Stomach smooth muscle (tissue), 2 donors: ENCODE measurements around the gene LRRC8C.

Experiments used
- H3K27ac ChIP-seq: one replicate; pipeline ENCODE4 v1.7.0; 2013; ENCODE audit warnings: mild to moderate bottlenecking, low read length, inconsistent platforms
- H3K27me3 ChIP-seq, 2 donors: one replicate each; pipeline ENCODE4 v1.7.0; 2013; ENCODE audit warnings: low read length in 2 of 2; ENCODE audit not compliant: insufficient read depth in 2 of 2, control insufficient read depth in 1 of 2
- H3K36me3 ChIP-seq, 2 donors: one replicate each; pipeline ENCODE4 v1.7.0; 2013; ENCODE audit warnings: low read length in 2 of 2; ENCODE audit not compliant: control insufficient read depth in 2 of 2, insufficient read depth in 2 of 2
- H3K4me1 ChIP-seq: one replicate; pipeline ENCODE4 v1.7.0; 2013; ENCODE audit warnings: low read length; ENCODE audit not compliant: control insufficient read depth, insufficient read depth
- H3K4me3 ChIP-seq, 2 donors: one replicate each; pipeline ENCODE4 v1.7.0; 2013; ENCODE audit warnings: low read length in 2 of 2
- H3K9ac ChIP-seq, 2 donors: one replicate each; pipeline ENCODE4 v1.7.0; 2013; ENCODE audit warnings: low read length in 2 of 2, mild to moderate bottlenecking in 1 of 2
- H3K9me3 ChIP-seq, 2 donors: one replicate each; pipeline ENCODE4 v1.7.0; 2013; ENCODE audit warnings: low read length in 2 of 2; ENCODE audit not compliant: control insufficient read depth in 2 of 2
- donor health status: healthy.
- donor health status: Pancreatic carcinoma.

LRRC8C gene

DNA sequence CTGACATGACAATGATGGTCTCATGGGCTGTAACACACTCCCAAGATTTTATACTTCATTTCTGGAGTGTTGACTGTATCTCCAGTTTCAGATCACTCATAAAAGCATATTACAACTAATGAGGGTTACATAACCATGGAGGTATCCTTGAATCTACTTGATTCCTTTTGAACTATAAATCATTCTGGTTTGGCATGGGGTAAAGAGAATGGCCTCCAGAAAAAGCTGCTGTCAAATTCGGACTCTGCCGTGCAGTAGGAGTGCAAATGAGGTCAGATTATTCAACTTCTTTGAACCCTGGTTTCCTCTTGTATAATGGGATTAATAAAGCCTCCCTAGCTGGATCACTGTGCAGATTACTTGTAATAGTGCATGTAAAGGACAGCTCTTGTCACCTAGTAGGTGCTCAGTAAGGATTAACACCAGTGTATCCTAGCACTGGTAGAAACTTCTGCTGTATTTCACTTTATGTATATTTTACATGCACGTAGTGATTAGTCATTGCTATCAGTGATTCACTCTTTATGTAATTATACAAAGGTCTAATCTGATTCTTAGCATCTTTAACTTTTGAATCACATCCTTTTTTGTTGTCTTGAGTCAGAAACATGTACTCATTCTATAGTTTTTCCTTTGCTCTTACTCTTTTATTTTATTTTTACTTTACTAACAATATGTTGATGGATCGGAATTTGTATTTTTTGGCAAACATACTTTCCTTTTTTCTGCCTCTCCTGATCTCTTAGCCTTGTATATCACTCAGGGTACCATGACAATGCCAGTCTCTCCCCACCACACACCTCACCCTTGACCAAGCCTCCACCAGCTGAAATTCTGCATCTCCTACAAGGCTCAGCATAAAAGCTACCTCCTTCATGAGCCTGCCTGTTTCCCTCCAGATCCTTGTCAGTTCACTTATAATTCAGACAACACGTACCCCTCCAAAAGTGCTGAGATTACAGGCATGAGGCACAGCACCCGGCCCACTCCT lies 3.2 kb downstream of the LRRC8C start:
- H3K4me3 ChIP-seq = no peak overlapping the region

GRCh38 chr1:89637496-89637895 lies 4.6 kb downstream of the LRRC8C start:
- Histone ChIP-seq H3K27ac (no peak overlapping the region), H3K9ac (no peak overlapping the region), H3K27me3 (no peaks in the 10 kb centered on the region), H3K9me3 (no peaks in the 10 kb centered on the region), H3K36me3 (no peaks in the 10 kb centered on the region), H3K4me1 (peaks cover 3% of the 10 kb centered on the region), H3K4me3 (no peak overlapping the region)

More for the DNA sequence above, 3.2 kb downstream of the LRRC8C start:
- H3K4me1 ChIP-seq = peaks cover 7% of the 10 kb centered on the region
- H3K36me3 ChIP-seq = no peaks in the 10 kb centered on the region
- H3K9me3 ChIP-seq = no peaks in the 10 kb centered on the region
- H3K27me3 ChIP-seq = no peaks in the 10 kb centered on the region
- H3K9ac ChIP-seq = no peak overlapping the region
- no peak overlapping the region for H3K27ac ChIP-seq

- Histone ChIP-seq H3K27me3 (no peaks in the 10 kb centered on the region), H3K4me3 (no peak overlapping the region), H3K27ac (no peak overlapping the region), H3K9ac (no peak overlapping the region), H3K4me1 (no peaks in the 10 kb centered on the region), H3K36me3 (no peaks in the 10 kb centered on the region), H3K9me3 (no peaks in the 10 kb centered on the region)
Observed at GRCh38 chr1:89640440-89640839, 7.5 kb downstream of the LRRC8C start.

GRCh38 chr1:89641781-89642180 lies 8.9 kb downstream of the LRRC8C start:
- Histone ChIP-seq H3K36me3 (no peaks in the 10 kb centered on the region), H3K9ac (no peak overlapping the region), H3K27ac (no peak overlapping the region), H3K4me3 (no peak overlapping the region), H3K9me3 (no peaks in the 10 kb centered on the region), H3K27me3 (no peaks in the 10 kb centered on the region), H3K4me1 (no peaks in the 10 kb centered on the region)

- H3K27me3 ChIP-seq = no peaks in the 10 kb centered on the region
- H3K9me3 ChIP-seq = no peaks in the 10 kb centered on the region
- no peaks in the 10 kb centered on the region for H3K36me3 ChIP-seq
- no peak overlapping the region for H3K9ac ChIP-seq
- no peak overlapping the region for H3K27ac ChIP-seq
- no peak overlapping the region for H3K4me3 ChIP-seq
- no peaks in the 10 kb centered on the region for H3K4me1 ChIP-seq
Observed at GRCh38 chr1:89643577-89643976, 10.7 kb downstream of the LRRC8C start.

DNA sequence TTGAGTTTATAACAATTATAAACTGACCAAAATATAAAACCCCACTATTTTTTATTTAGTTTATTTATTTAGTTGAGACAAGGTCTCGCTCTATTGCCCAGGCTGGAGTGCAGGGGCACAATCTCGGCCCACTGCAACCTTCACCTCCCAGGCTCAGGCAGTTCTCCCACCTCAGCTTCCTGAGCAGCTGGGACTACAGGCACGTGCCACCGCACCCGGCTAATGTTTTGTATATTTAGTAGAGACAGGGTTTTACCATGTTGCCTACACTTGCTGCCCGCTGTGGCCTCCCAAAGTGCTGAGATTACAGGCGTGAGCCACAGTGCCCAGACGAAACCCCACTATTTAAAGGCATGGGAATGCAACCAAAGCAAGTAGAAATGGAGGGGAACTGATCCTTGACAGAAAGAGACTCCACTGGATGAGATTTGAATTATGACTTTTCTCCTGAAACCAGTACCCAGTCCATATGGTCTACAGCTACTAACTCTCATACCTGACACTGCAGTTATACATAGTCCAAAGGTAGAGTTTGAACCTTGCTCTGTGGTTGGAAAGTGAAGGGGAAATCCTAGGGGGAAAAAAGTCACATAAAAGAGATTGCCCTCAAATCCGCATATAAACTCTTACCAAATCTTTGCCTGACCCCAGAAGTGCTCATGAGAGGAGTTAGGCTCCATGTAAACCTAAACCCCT lies 11.3 kb downstream of the LRRC8C start:
- Histone ChIP-seq H3K36me3 (no peaks in the 10 kb centered on the region), H3K27me3 (no peaks in the 10 kb centered on the region), H3K4me3 (no peak overlapping the region), H3K27ac (no peak overlapping the region), H3K9ac (no peak overlapping the region), H3K9me3 (no peaks in the 10 kb centered on the region), H3K4me1 (no peaks in the 10 kb centered on the region)

DNA sequence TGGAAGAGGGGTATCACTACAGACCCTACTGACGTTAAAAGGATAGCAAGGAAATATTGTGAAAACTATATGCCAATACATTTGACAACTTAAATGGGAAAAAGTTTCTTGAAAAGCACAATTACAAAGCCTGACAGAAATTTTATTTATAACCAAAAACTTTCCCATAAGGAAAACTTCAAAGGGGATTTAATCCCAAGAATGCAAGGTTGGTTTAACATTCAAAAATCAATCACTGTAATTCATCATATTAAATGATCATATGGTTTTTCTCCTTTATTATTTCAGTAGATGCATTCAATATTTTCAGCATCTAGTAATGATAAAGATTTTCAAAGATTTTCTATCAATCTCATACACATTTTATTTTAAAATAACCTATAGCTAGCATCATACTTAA lies 13.3 kb downstream of the LRRC8C start:
- Histone ChIP-seq H3K9me3 (no peaks in the 10 kb centered on the region), H3K36me3 (no peaks in the 10 kb centered on the region), H3K27me3 (no peaks in the 10 kb centered on the region), H3K27ac (no peak overlapping the region), H3K9ac (no peak overlapping the region), H3K4me1 (no peaks in the 10 kb centered on the region), H3K4me3 (no peak overlapping the region)

DNA sequence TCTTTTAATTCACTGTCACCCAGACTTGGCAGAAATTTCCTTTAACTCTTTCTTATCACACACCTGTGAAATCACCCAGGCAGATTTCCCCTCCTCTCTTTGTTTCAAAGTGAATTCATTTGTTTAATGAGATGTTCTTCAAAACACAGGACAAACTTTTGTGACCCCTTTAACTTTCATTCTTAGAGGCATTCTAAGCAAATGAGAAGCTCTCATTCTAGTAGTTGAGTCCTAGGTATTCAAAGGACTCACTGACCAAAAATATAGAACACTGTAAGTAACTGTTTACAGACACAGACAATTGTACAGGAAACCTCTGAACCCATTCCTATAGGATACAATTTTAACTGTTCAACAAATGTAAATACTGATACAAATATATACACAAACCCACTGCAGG lies 16.9 kb downstream of the LRRC8C start:
- no peaks in the 10 kb centered on the region for H3K9me3 ChIP-seq
- no peak overlapping the region for H3K27ac ChIP-seq
- no peak overlapping the region for H3K4me3 ChIP-seq
- no peaks in the 10 kb centered on the region for H3K4me1 ChIP-seq
- no peaks in the 10 kb centered on the region for H3K36me3 ChIP-seq
- no peak overlapping the region for H3K9ac ChIP-seq
- no peaks in the 10 kb centered on the region for H3K27me3 ChIP-seq

DNA sequence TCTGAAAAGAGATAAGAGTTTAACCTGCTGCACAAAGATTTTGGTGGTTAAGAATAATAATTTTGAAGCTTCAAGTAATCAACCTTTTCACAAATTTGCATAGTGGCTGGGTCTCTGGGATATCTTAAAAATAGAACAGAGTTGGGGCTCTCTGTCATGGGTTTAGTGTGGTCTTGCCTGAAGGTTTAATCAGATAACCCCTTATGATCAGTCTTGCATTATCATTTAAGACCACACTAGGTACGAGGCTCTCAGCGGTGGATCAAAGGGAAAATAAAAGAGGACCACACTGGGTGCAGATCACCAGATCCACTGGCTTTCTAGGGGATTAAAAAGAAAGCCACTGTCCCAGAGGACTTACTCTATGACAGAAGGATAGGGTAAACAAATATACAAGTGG lies 19.5 kb downstream of the LRRC8C start:
- Histone ChIP-seq H3K27ac (no peak overlapping the region), H3K9me3 (no peaks in the 10 kb centered on the region), H3K9ac (no peak overlapping the region), H3K4me1 (no peaks in the 10 kb centered on the region), H3K4me3 (no peak overlapping the region), H3K36me3 (no peaks in the 10 kb centered on the region), H3K27me3 (no peaks in the 10 kb centered on the region)

- H3K27ac ChIP-seq = no peak overlapping the region
- no peak overlapping the region for H3K4me3 ChIP-seq
- H3K9ac ChIP-seq = no peak overlapping the region
- H3K36me3 ChIP-seq = no peaks in the 10 kb centered on the region
- no peaks in the 10 kb centered on the region for H3K4me1 ChIP-seq
- no peaks in the 10 kb centered on the region for H3K9me3 ChIP-seq
- no peaks in the 10 kb centered on the region for H3K27me3 ChIP-seq
Observed at GRCh38 chr1:89657886-89658285, 25.0 kb downstream of the LRRC8C start.
